Measurements from ENCODE around the gene YEATS4.

- TF ChIP-seq, protein P1, sequence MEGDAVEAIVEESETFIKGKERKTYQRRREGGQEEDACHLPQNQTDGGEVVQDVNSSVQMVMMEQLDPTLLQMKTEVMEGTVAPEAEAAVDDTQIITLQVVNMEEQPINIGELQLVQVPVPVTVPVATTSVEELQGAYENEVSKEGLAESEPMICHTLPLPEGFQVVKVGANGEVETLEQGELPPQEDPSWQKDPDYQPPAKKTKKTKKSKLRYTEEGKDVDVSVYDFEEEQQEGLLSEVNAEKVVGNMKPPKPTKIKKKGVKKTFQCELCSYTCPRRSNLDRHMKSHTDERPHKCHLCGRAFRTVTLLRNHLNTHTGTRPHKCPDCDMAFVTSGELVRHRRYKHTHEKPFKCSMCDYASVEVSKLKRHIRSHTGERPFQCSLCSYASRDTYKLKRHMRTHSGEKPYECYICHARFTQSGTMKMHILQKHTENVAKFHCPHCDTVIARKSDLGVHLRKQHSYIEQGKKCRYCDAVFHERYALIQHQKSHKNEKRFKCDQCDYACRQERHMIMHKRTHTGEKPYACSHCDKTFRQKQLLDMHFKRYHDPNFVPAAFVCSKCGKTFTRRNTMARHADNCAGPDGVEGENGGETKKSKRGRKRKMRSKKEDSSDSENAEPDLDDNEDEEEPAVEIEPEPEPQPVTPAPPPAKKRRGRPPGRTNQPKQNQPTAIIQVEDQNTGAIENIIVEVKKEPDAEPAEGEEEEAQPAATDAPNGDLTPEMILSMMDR (IDR thresholded peaks at IDR 0.05; ENCODE audit: poor library complexity), result no peak
- no peak for TF ChIP-seq EZH2phosphoT487 (IDR thresholded peaks at IDR 0.05; ENCODE audit: low read depth, severe bottlenecking, unreplicated experiment)
Observed at GRCh38 chr12:69345077-69345476, 14.5 kb upstream of the YEATS4 start.
